GM18858 (cell line): ENCODE data around the gene MEMO1.
"Not testable (repeated sequence)": the region's sequence is repeated elsewhere in the genome, so short reads cannot be mapped to it uniquely, and the experiment has no call there.

ENCODE experiments used
- ATAC-seq: cut with Tn5 transposase; IDR thresholded peaks from one replicate; pipeline ENCODE4 v1.9.1; 2021; ENCODE audit not compliant: unreplicated experiment

The MEMO1 gene

GRCh38 chr2:31919499-31919898 lies 91.3 kb downstream of the MEMO1 start:
- no peak for ATAC-seq

GRCh38 chr2:31909661-31910060 lies 101.1 kb downstream of the MEMO1 start:
- ATAC-seq = no peak

GRCh38 chr2:31907491-31907890 lies 103.3 kb downstream of the MEMO1 start:
- ATAC-seq = not testable (repeated sequence)

GRCh38 chr2:31903109-31903780 lies 107.6 kb downstream of the MEMO1 start:
- no peak for ATAC-seq

- ATAC-seq = no peak
These were observed 108.9 kb downstream of the MEMO1 start for GRCh38 chr2:31901900-31902299.

GRCh38 chr2:31900156-31900555 lies 110.7 kb downstream of the MEMO1 start:
- ATAC-seq = not testable (repeated sequence)

- ATAC-seq = not testable (repeated sequence)
These were observed 112.5 kb downstream of the MEMO1 start for GRCh38 chr2:31898346-31898745.

GRCh38 chr2:31897340-31897739 lies 113.5 kb downstream of the MEMO1 start:
- not testable (repeated sequence) for ATAC-seq

- no peak for ATAC-seq
These were observed 114.5 kb downstream of the MEMO1 start for GRCh38 chr2:31896293-31896692.

- ATAC-seq = no peak
These were observed 116.2 kb downstream of the MEMO1 start for GRCh38 chr2:31894656-31895055.

GRCh38 chr2:31893094-31893493 lies 117.7 kb downstream of the MEMO1 start:
- no peak for ATAC-seq

GRCh38 chr2:31889044-31889443 lies 121.8 kb downstream of the MEMO1 start:
- no peak for ATAC-seq

- ATAC-seq = no peak
These were observed 122.3 kb downstream of the MEMO1 start for GRCh38 chr2:31888550-31888949.

- no peak for ATAC-seq
These were observed 124.1 kb downstream of the MEMO1 start for GRCh38 chr2:31886700-31887099.

GRCh38 chr2:31877008-31877407 lies 133.8 kb downstream of the MEMO1 start:
- no peak for ATAC-seq

GRCh38 chr2:31874071-31874470 lies 136.7 kb downstream of the MEMO1 start:
- ATAC-seq = no peak

- no peak for ATAC-seq
These were observed 145.6 kb downstream of the MEMO1 start for GRCh38 chr2:31865215-31865614.

- ATAC-seq = no peak
These were observed 146.9 kb downstream of the MEMO1 start for GRCh38 chr2:31863867-31864266.

- ATAC-seq = not testable (repeated sequence)
These were observed 147.7 kb downstream of the MEMO1 start for GRCh38 chr2:31863015-31863656.

GRCh38 chr2:31859959-31860358 lies 150.8 kb downstream of the MEMO1 start:
- ATAC-seq = no peak

GRCh38 chr2:31853521-31853920 lies 157.3 kb downstream of the MEMO1 start:
- ATAC-seq = no peak

GRCh38 chr2:31842150-31842549 lies 168.7 kb downstream of the MEMO1 start:
- ATAC-seq = not testable (repeated sequence)

GRCh38 chr2:31835450-31835849 lies 175.4 kb downstream of the MEMO1 start:
- ATAC-seq = no peak
